Caco-2 (cell line): Measurements from ENCODE around the gene OR8B8. TPM values are rescaled to one million over a fixed set of nuclear protein-coding genes. Genes with fewer than 3 reads are reported as not detected.

Source experiments
- BruUV-seq: library from RNA; stranded (reverse); fragments of 400-500 nt; replicated peaks from 2 replicates; lab custom pipeline; 2021; lab: Mats Ljungman, UMichigan
- CTCF ChIA-PET: fragments of 300-600 bp; sonication (Branson Sonifier 250); formaldehyde crosslinking; loops from one replicate; lab custom pipeline; 2022; ENCODE audit warnings: antibody characterized with exemption; lab: Charles Lee
- POLR2A ChIA-PET: fragments of 300-600 bp; sonication (Branson Sonifier 250); formaldehyde crosslinking; loops from one replicate; lab custom pipeline; 2022; ENCODE audit warnings: antibody characterized with exemption; lab: Charles Lee
- DNase-seq, 2 experiments: peaks; one replicate each; pipeline versions ENCODE4 v3.0.0 to v3.0.0-alpha.2; 2020 to 2022
- H3K27me3 ChIP-seq: replicated peaks from 2 replicates; pipeline ENCODE4 v1.6.0; 2011; ENCODE audit warnings: low read length; ENCODE audit not compliant: control insufficient read depth, insufficient read depth
- H3K36me3 ChIP-seq: 2 replicates; pipeline ENCODE4 v1.5.1; 2011; ENCODE audit warnings: low read length; ENCODE audit not compliant: control insufficient read depth, insufficient read depth
- H3K4me1 ChIP-seq: fragments of 250-450 bp; sonication (Bioruptor Pico); 2 replicates; pipeline ENCODE4 v1.5.1; 2020; ENCODE audit warnings: mild to moderate bottlenecking
- H3K4me3 ChIP-seq: 2 replicates; pipeline ENCODE4 v1.5.1; 2011; ENCODE audit warnings: low read depth, mild to moderate bottlenecking, control low read depth, low read length
- H3K9me3 ChIP-seq: fragments of 250-450 bp; sonication (Bioruptor Pico); 2 replicates; pipeline ENCODE4 v1.5.1; 2020; ENCODE audit warnings: mild to moderate bottlenecking, moderate library complexity
- H3K27ac Mint-ChIP-seq: one replicate; pipeline ENCODE4 v1.8.0; 2022; ENCODE audit warnings: mixed read lengths; ENCODE audit not compliant: unreplicated experiment
- H3K27me3 Mint-ChIP-seq: one replicate; pipeline ENCODE4 v1.8.0; 2022; ENCODE audit warnings: mixed read lengths; ENCODE audit not compliant: insufficient read depth, unreplicated experiment
- H3K36me3 Mint-ChIP-seq: one replicate; pipeline ENCODE4 v1.8.0; 2022; ENCODE audit warnings: mild to moderate bottlenecking, mixed read lengths; ENCODE audit not compliant: insufficient read depth, unreplicated experiment
- H3K4me1 Mint-ChIP-seq: one replicate; pipeline ENCODE4 v1.8.0; 2022; ENCODE audit warnings: low read depth, mixed read lengths; ENCODE audit not compliant: unreplicated experiment
- H3K4me3 Mint-ChIP-seq: one replicate; pipeline ENCODE4 v1.8.0; 2022; ENCODE audit warnings: mild to moderate bottlenecking, moderate library complexity, mixed read lengths; ENCODE audit not compliant: unreplicated experiment
- H3K9me3 Mint-ChIP-seq: one replicate; pipeline ENCODE4 v1.8.0; 2022; ENCODE audit warnings: mixed read lengths; ENCODE audit not compliant: unreplicated experiment
- CTCF ChIP-seq, 2 experiments: fragments of 200-600 bp in 1 of 2; IDR thresholded peaks; 1 replicate in 1 of 2; 2 replicates in 1 of 2; pipeline versions ENCODE4 v1.5.1 to v1.8.0; 2011 to 2022; ENCODE audit warnings: antibody characterized with exemption in 1 of 2, control low read depth in 1 of 2, inconsistent platforms in 1 of 2, low read depth in 1 of 2, low read length in 1 of 2, mild to moderate bottlenecking in 1 of 2, moderate library complexity in 1 of 2; ENCODE audit not compliant: insufficient read depth in 1 of 2, severe bottlenecking in 1 of 2, unreplicated experiment in 1 of 2
- intact Hi-C: fragments of 100-400 bp; cut with micrococcal nuclease; formaldehyde crosslinking; loops from one replicate; pipeline ENCODE4 v1.10.0; 2022; ENCODE audit not compliant: unreplicated experiment
- total RNA-seq: library from RNA; stranded (reverse); gene quantifications from 2 replicates; pipeline ENCODE4 v1.2.3, GENCODE V29; 2022

Gene OR8B8
- total RNA-seq, 1 experiment from 2014 or later = not detected

DNA sequence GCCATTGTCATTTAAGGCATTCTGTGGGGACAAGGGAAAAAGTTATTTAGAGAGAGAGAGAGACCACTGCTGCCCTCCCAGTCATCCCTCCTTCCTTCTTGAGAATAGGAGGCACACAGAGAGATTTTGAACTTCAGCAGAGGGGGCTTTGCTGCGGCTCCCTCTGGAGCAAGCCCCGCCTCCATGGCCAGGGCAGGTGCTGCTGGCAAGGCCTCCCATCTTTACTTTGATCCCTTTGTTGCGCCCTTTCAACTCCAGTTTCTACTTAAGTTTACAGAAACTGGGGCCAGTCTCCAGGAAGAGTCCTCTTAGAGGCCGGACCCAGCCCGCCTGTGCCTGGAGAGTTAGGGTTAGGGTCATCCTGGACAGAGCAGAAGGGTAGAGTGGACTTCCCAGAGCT, 4.4 kb downstream of the OR8B8 start:
- Mint-ChIP-seq H3K27ac (no peak overlapping the region), H3K9me3 (no peaks in the 10 kb centered on the region), H3K27me3 (peaks cover 40% of the 10 kb centered on the region), H3K4me3 (no peak overlapping the region), H3K4me1 (no peaks in the 10 kb centered on the region), H3K36me3 (no peaks in the 10 kb centered on the region)
- ChIA-PET POLR2A (no interaction called here), CTCF (no interaction called here)
- no peak for DNase-seq
- TF ChIP-seq CTCF (IDR thresholded peaks at IDR 0.05; ENCODE audit: insufficient read depth in 1 of 2, low read depth in 1 of 2, low read length in 1 of 2, severe bottlenecking in 1 of 2, unreplicated experiment in 1 of 2) = no peak
- Histone ChIP-seq H3K27me3 (0 out of 2 replicates have a peak, but pooled peaks cover 1% of the 10 kb centered on the region), H3K4me1 (no peaks in the 10 kb centered on the region), H3K4me3 (no peak overlapping the region), H3K9me3 (no peaks in the 10 kb centered on the region), H3K36me3 (no peaks in the 10 kb centered on the region)
- BruUV-seq = no TSS peak
- intact Hi-C loops = no loop called here

DNA sequence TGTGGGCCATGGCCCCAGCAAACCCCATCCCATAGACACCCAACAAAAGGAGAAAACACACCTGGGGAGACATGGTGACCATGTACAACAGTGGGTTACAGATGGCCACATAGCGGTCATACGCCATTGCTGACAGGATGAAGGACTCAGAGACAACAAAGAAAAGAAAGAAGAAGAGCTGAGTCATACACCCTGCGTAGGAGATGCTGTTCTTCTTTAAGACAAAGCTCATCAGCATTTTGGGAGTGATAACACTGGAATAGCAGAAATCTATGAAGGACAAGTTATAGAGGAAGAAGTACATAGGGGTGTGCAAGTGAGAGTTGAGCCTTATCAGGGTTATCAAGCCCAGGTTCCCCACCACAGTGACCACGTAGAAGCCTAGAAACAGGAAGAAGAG, 4.9 kb downstream of the OR8B8 start:
- Mint-ChIP-seq H3K9me3 (no peaks in the 10 kb centered on the region), H3K27me3 (peaks cover 45% of the 10 kb centered on the region)

DNA sequence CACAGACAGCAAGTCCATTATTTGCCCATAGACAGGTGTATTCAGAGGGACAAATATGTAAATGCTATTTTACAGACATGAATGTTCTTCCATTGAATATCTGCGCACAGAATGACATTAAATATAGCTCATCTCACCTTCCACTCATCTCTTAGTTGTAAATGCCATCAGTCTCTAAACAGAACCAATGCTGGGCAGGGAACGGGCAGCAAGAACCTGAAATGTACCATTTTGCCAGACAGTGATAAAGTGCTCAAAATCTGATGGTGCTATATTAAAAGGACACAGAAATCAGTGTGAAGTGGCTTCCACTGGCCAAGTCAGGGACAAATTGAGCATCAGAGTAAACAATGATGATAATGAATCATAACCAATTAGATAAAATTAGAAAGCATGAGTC, 10.8 kb downstream of the OR8B8 start:
- Mint-ChIP-seq H3K27ac (no peak overlapping the region), H3K4me3 (no peak overlapping the region), H3K36me3 (no peaks in the 10 kb centered on the region), H3K9me3 (peaks cover 4% of the 10 kb centered on the region), H3K4me1 (no peaks in the 10 kb centered on the region), H3K27me3 (peaks cover 25% of the 10 kb centered on the region)
- Histone ChIP-seq H3K4me3 (no peak overlapping the region), H3K27me3 (no peaks in the 10 kb centered on the region), H3K9me3 (peaks cover 7% of the 10 kb centered on the region), H3K36me3 (no peaks in the 10 kb centered on the region), H3K4me1 (0 out of 2 replicates have a peak, but pooled peaks cover 6% of the 10 kb centered on the region)
- POLR2A ChIA-PET = no interaction called here
- CTCF ChIA-PET = no interaction called here
- TF ChIP-seq CTCF (IDR thresholded peaks at IDR 0.05; ENCODE audit: insufficient read depth in 1 of 2, low read depth in 1 of 2, low read length in 1 of 2, severe bottlenecking in 1 of 2, unreplicated experiment in 1 of 2) = no peak
- no peak for DNase-seq
- BruUV-seq = no TSS peak
- intact Hi-C loops = no loop called here

More for the DNA sequence above, 4.9 kb downstream of the OR8B8 start:
- intact Hi-C loops = no loop called here
- Mint-ChIP-seq H3K4me3 (no peak overlapping the region), H3K36me3 (no peaks in the 10 kb centered on the region), H3K27ac (no peak overlapping the region), H3K4me1 (no peaks in the 10 kb centered on the region)
- Histone ChIP-seq H3K36me3 (no peaks in the 10 kb centered on the region), H3K4me3 (no peak overlapping the region), H3K4me1 (no peaks in the 10 kb centered on the region), H3K27me3 (0 out of 2 replicates have a peak, but pooled peaks cover 1% of the 10 kb centered on the region), H3K9me3 (no peaks in the 10 kb centered on the region)
- ChIA-PET POLR2A (no interaction called here), CTCF (no interaction called here)
- no peak for DNase-seq
- no TSS peak for BruUV-seq
- TF ChIP-seq CTCF (IDR thresholded peaks at IDR 0.05; ENCODE audit: insufficient read depth in 1 of 2, low read depth in 1 of 2, low read length in 1 of 2, severe bottlenecking in 1 of 2, unreplicated experiment in 1 of 2) = no peak
